Panc1 (cell line): ENCODE data around the gene LHB. TPM values are rescaled to one million over a fixed set of nuclear protein-coding genes. Genes with fewer than 3 reads are reported as not detected.

Experiments used
- ATAC-seq: fragments of 200-7000 bp; cut with Tn5 transposase; 2 replicates; pipeline ENCODE4 v1.9.1; 2020; ENCODE audit warnings: mild to moderate bottlenecking, moderate library complexity
- BruUV-seq: library from RNA; stranded (reverse); fragments of 400-500 nt; replicated peaks from 2 replicates; lab custom pipeline; 2021; lab: Mats Ljungman, UMichigan
- CTCF ChIA-PET: fragments of 300-600 bp; sonication (Branson Sonifier 250); formaldehyde crosslinking; loops from one replicate; lab custom pipeline; 2022; ENCODE audit warnings: antibody characterized with exemption; lab: Charles Lee
- POLR2A ChIA-PET: fragments of 300-600 bp; sonication (Branson Sonifier 250); formaldehyde crosslinking; loops from one replicate; lab custom pipeline; 2022; ENCODE audit warnings: antibody characterized with exemption; lab: Charles Lee
- DNase-seq: peaks from one replicate; pipeline ENCODE4 v3.0.0-alpha.2; 2010; ENCODE audit warnings: low read depth, low spot score
- H3K27ac ChIP-seq: 2 replicates; pipeline ENCODE4 v1.5.1; 2011; ENCODE audit warnings: mild to moderate bottlenecking, low read length, inconsistent platforms
- H3K27me3 ChIP-seq: fragments of 200-500 bp; sonication (Bioruptor generic); 2 replicates; pipeline ENCODE4 v1.6.0; 2014; ENCODE audit warnings: low read length, inconsistent platforms; ENCODE audit not compliant: control insufficient read depth, insufficient read depth
- H3K36me3 ChIP-seq: fragments of 200-500 bp; sonication (Bioruptor generic); 2 replicates; pipeline ENCODE4 v1.5.1; 2014; ENCODE audit warnings: inconsistent platforms, mild to moderate bottlenecking, low read length, moderate library complexity; ENCODE audit not compliant: control insufficient read depth, insufficient read depth
- H3K4me1 ChIP-seq: 2 replicates; pipeline ENCODE4 v1.5.1; 2011; ENCODE audit warnings: inconsistent platforms, mild to moderate bottlenecking, low read length, moderate library complexity; ENCODE audit not compliant: control insufficient read depth, insufficient read depth
- H3K4me3 ChIP-seq, 2 experiments: 2 replicates each; pipeline ENCODE4 v1.5.1; 2011 to 2012; ENCODE audit warnings: low read depth in 2 of 2, low read length in 2 of 2, mild to moderate bottlenecking in 2 of 2, inconsistent platforms in 1 of 2, moderate library complexity in 1 of 2
- H3K9me3 ChIP-seq: fragments of 200-500 bp; sonication (Bioruptor generic); 2 replicates; pipeline ENCODE4 v1.5.1; 2014; ENCODE audit warnings: low read depth, mild to moderate bottlenecking, inconsistent platforms, low read length, moderate library complexity; ENCODE audit not compliant: control insufficient read depth, insufficient read depth
- CTCF ChIP-seq: fragments of 450-650 bp; IDR thresholded peaks from 2 replicates; pipeline ENCODE4 v1.5.1; 2017; ENCODE audit warnings: mild to moderate bottlenecking
- POLR2AphosphoS5 ChIP-seq: IDR thresholded peaks from 2 replicates; pipeline ENCODE4 v1.6.1; 2012; ENCODE audit warnings: mild to moderate bottlenecking, low read depth, low read length, moderate library complexity
- SIN3A ChIP-seq: IDR thresholded peaks from 2 replicates; pipeline ENCODE4 v1.6.1; 2012; ENCODE audit warnings: low read depth, mild to moderate bottlenecking, low read length, moderate library complexity, borderline replicate concordance; ENCODE audit not compliant: insufficient read depth
- TCF7L2 ChIP-seq: IDR thresholded peaks from 2 replicates; pipeline ENCODE4 v1.6.1; 2011; ENCODE audit warnings: mild to moderate bottlenecking, low read depth, low read length, inconsistent platforms
- in situ Hi-C: cut with HindIII; loops from 2 replicates; pipeline ENCODE4 v1.10.0; 2016; ENCODE audit warnings: low sequenced_read_pairs, low pct_unique_long_range_greater_than_20kb
- intact Hi-C: fragments of 100-400 bp; cut with micrococcal nuclease; formaldehyde crosslinking; loops from one replicate; pipeline ENCODE4 v1.10.0; 2022; ENCODE audit not compliant: unreplicated experiment
- total RNA-seq: library from RNA; stranded (reverse); gene quantifications from one replicate; pipeline ENCODE4 v1.2.1, GENCODE V29; 2021; ENCODE audit not compliant: unreplicated experiment
- TF ChIP-seq, protein P1 (sequence below), 2 experiments: IDR thresholded peaks; 2 replicates each; pipeline ENCODE4 v1.6.1; 2011 to 2012; ENCODE audit warnings: low read depth in 2 of 2, control low read depth in 1 of 2, low read length in 1 of 2, mild to moderate bottlenecking in 1 of 2, moderate library complexity in 1 of 2; ENCODE audit not compliant: insufficient read depth in 1 of 2

Gene LHB
- total RNA-seq, 1 experiment from 2014 or later: 0.39 TPM

DNA sequence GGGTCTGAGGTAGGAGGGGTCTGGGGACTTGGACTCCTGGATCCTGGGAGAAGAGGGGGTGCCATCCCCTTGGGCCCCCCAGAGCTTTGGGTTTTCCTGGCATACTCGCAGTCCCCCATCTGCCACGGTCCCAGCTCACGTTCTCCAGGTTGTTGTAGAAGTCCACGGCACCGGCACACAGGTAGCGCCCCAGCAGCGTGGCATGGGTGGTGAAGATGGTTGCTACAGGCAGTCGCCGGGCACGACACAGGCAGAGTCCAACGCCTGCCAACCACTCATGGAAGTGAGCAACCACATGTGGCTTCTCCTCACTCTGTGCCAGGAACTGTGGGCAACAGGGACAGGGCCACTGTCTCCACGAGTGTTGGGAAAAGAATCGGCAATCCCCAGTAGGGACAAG lies 31.2 kb downstream of the LHB start:
- no peak for TF ChIP-seq POLR2AphosphoS5
- TF ChIP-seq, protein P1, sequence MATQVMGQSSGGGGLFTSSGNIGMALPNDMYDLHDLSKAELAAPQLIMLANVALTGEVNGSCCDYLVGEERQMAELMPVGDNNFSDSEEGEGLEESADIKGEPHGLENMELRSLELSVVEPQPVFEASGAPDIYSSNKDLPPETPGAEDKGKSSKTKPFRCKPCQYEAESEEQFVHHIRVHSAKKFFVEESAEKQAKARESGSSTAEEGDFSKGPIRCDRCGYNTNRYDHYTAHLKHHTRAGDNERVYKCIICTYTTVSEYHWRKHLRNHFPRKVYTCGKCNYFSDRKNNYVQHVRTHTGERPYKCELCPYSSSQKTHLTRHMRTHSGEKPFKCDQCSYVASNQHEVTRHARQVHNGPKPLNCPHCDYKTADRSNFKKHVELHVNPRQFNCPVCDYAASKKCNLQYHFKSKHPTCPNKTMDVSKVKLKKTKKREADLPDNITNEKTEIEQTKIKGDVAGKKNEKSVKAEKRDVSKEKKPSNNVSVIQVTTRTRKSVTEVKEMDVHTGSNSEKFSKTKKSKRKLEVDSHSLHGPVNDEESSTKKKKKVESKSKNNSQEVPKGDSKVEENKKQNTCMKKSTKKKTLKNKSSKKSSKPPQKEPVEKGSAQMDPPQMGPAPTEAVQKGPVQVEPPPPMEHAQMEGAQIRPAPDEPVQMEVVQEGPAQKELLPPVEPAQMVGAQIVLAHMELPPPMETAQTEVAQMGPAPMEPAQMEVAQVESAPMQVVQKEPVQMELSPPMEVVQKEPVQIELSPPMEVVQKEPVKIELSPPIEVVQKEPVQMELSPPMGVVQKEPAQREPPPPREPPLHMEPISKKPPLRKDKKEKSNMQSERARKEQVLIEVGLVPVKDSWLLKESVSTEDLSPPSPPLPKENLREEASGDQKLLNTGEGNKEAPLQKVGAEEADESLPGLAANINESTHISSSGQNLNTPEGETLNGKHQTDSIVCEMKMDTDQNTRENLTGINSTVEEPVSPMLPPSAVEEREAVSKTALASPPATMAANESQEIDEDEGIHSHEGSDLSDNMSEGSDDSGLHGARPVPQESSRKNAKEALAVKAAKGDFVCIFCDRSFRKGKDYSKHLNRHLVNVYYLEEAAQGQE (IDR thresholded peaks at IDR 0.05; ENCODE audit: insufficient read depth in 1 of 2, low read depth in 2 of 2, low read length in 1 of 2): no peak
- TF ChIP-seq SIN3A: no peak
- no peak for TF ChIP-seq CTCF
- no peaks in the 10 kb centered on the region for H3K36me3 ChIP-seq
- in situ Hi-C loops: no loop called here
- H3K27me3 ChIP-seq: no peaks in the 10 kb centered on the region
- CTCF ChIA-PET: no interaction called here
- no peaks in the 10 kb centered on the region for H3K9me3 ChIP-seq
- no peak overlapping the region for H3K27ac ChIP-seq
- no TSS peak for BruUV-seq
- no peaks in the 10 kb centered on the region for H3K4me1 ChIP-seq
- intact Hi-C loops: no loop called here
- no peak for DNase-seq
- POLR2A ChIA-PET: no interaction called here
- H3K4me3 ChIP-seq: no peak overlapping the region
- no peak for ATAC-seq

- H3K4me3 ChIP-seq: no peak overlapping the region
- CTCF ChIA-PET: no interaction called here
- H3K4me1 ChIP-seq: no peaks in the 10 kb centered on the region
- BruUV-seq: no TSS peak
- ATAC-seq: no peak
- intact Hi-C loops: no loop called here
- H3K9me3 ChIP-seq: no peaks in the 10 kb centered on the region
- DNase-seq: no peak
- TF ChIP-seq CTCF (no peak), TCF7L2 (no peak), SIN3A (no peak), POLR2AphosphoS5 (no peak)
- TF ChIP-seq, protein P1 (IDR thresholded peaks at IDR 0.05; ENCODE audit: insufficient read depth in 1 of 2, low read depth in 2 of 2, low read length in 1 of 2): no peak
- H3K27me3 ChIP-seq: no peaks in the 10 kb centered on the region
- H3K36me3 ChIP-seq: no peaks in the 10 kb centered on the region
- H3K27ac ChIP-seq: no peak overlapping the region
- in situ Hi-C loops: no loop called here
- POLR2A ChIA-PET: no interaction called here
Observed at GRCh38 chr19:48982280-48982679, 34.6 kb downstream of the LHB start.
